Testis (tissue), 2 donors: ENCODE measurements around the gene CNPY4.

Experiments used
- CTCF ChIP-seq, 3 experiments: fragments of 450-650 bp in 2 of 3; fragments of 200-600 bp in 1 of 3; sonication (generic) in 1 of 3; IDR thresholded peaks; one replicate each; pipeline ENCODE4 v1.5.1; 2016 to 2019; ENCODE audit warnings: antibody characterized with exemption in 3 of 3, mild to moderate bottlenecking in 2 of 3, moderate library complexity in 1 of 3
- POLR2A ChIP-seq: fragments of 450-650 bp; IDR thresholded peaks from one replicate; pipeline ENCODE4 v1.6.1; 2017; ENCODE audit warnings: antibody characterized with exemption, mild to moderate bottlenecking, moderate library complexity

GRCh38 chr7:100099452-100099851 lies 20.0 kb upstream of the CNPY4 start:
- TF ChIP-seq CTCF (IDR thresholded peaks at IDR 0.05) (no peak), POLR2A (no peak)
